Left renal pelvis (tissue), 4 donors: ENCODE data around the gene CLDN19. TPM values are rescaled to one million over a fixed set of nuclear protein-coding genes. Genes with fewer than 3 reads are reported as not detected.
"Not testable (repeated sequence)": the region's sequence is repeated elsewhere in the genome, so short reads cannot be mapped to it uniquely, and the experiment has no call there.

Source experiments
- DNase-seq, 4 donors: peaks; one replicate each; pipeline ENCODE4 v3.0.0-alpha.2; 2013; ENCODE audit warnings: low read depth in 4 of 4, low spot score in 3 of 4
- polyA plus RNA-seq, 4 donors: library from polyadenylated mRNA; unstranded; fragments of 120-200 nt; gene quantifications; one replicate each; pipeline ENCODE4 v1.2.1, GENCODE V29; 2013; ENCODE audit not compliant: insufficient read length in 4 of 4

CLDN19 gene
- polyA plus RNA-seq, 4 donors, result 2.1 to 103 (median 79.2) TPM

DNA sequence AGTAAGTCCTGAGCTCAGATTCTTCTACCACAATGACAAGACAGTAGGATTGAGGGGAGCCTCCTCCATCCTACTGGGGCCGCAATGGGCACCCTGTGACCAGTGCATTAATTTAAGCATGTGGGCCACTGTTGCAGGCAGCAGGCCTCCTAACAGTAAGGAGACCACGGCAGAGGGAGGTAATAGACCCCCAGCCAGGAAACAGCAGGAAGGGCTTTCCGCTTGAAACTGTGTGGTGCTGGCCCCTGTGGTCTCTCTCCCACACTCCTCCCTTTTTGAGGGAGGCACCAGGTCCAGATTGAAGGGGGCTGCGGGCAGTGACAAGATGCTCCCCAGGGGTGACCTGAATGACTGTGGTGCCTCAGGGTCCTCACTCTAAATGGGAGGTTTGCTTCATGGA, 1.7 kb upstream of the CLDN19 start:
- DNase-seq, result no peak

DNA sequence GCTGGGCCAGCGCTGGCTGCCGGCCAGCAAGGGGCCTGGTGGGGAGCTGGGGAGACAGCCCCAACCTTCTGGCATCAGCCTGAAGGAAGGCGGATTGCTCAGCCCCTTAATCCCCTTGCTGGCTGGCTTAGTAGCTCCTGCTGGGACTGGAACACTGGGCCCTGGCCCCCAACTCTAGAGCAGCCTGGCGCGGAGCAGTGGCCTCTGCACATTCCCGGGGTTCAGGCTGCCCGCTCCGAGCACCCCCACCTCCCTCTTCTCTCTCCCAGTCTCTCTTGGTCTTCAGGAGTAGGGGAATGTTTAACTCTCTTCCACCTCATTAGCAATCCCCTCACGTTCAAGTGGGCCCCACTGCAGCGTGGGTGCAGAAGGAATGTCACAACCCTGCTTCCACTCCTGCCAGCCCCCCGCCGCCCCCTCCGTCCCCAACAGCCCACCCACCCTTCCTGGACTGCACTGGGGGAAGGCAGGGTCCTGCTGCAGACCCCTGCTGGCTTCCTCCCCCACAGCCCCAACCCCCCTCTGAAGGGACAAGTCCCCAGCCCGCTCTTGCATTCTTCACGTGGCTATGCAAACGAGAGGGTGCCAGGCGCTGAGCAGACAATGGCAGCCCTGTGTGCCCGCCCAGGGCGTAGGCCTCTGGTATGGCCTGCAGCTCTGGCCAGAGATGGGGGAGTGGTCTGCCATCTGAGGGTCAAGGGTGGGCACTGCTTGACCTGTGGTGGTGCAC, 980 bp upstream of the CLDN19 start:
- no peak for DNase-seq

DNA sequence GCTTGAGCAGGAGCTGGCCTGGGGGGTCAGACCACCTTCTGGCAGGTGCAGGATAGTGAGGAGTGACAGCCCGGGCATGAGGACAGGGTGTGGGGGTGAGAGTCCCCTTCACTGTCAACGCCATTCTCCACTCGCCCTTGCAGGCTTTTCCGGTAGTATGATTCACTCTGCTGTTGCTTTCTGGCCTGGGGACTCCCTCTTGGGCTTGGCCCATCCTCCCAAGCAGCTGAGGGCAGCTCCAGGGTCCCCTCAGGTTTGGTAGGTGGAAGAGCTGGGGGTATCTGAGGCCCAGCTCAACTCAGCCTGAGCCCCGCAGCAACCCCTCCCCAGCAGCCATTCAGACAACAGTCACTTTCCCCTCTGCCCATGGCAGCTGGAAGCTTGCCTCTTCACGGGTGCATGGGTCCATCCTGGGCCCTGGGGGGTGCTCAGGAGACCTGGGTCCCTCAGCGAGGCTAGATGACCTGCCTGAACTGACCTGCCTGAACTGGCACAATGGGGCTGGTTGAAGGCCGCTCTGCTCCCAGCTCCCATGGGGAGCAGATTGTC, 1.3 kb downstream of the CLDN19 start:
- DNase-seq, result no peak

DNA sequence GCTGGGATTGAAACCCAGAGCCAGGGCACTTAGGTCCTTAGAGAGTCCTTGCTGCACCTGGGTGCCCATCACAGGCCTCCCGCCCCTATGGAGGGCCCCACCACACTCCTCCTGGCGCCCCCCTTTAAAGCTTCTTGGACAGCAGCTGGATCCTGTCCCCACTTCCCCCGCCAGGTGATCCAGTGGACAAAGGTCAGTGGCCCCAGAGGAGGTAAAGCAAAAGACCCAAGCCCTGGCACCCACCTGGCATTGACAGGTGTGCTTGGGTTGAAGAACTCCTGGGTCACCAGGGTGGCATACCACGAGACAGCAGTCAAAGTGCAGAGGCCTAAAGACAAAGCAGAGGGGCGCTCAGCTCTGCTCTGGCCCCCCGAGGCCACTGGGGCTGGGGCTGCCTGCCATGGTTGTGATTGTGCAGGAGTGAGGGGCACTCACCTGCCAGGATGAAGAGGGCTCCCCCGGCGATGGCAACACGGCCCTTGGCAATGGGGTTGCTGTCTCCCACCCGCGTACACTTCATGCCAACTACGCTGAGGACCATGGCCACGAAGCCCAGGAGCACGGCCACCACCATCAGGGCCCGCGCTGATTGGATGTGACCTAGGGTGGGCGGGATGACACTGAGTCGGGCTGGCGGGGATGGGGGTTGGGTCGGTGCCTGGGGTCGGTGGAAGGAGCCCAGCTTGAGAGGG, 1.9 kb downstream of the CLDN19 start:
- no peak for DNase-seq

DNA sequence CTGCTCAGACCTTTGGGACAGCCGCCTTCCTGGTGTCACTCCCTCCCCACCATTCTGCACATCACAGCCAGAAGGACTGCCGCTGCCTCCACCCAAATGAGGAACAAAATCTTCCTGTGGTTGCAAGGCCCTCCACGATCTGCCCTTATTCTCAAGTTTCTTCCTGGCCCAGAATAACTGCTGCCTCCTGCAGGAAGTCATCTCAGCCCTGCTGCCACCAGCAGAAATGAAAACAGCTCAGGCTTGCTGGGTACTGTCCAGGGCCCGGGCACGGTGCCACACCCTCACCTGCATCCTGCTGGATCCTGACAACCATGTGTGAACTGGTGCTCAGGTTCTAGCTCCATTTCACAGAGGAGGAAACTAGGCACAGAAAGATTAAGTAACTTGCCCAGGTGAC, 2.8 kb downstream of the CLDN19 start:
- no peak for DNase-seq

DNA sequence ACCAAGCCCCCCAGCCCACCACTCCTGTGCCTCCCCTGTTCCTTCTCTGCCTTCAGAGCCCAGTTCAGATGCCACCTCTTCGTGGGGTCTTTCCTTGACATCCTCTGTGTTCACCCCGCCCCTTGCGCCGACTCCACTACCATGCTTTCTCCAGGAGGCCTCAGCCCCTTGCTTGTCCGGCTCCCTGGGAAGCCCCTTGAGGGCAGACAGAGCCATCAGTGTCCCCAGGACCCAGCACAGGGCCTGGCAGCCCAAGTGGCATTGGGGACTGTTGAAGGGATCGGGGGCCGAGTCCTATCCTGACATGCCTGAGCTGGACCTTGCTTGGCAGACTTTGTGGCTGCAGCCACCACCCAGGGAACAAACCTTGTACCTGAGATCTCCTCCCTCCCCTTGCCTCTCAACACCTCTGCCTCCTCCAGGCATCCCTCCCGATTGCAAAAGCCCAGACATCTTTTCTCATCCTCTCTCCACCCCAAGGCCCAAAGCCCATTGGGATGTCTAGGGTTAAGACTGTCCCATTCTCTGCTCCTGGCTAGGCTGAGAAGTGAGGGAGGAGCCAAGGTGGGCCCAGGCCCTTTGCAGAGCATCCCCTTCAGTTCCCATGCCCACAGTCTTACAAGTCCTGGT, 3.4 kb downstream of the CLDN19 start:
- DNase-seq, result no peak

DNA sequence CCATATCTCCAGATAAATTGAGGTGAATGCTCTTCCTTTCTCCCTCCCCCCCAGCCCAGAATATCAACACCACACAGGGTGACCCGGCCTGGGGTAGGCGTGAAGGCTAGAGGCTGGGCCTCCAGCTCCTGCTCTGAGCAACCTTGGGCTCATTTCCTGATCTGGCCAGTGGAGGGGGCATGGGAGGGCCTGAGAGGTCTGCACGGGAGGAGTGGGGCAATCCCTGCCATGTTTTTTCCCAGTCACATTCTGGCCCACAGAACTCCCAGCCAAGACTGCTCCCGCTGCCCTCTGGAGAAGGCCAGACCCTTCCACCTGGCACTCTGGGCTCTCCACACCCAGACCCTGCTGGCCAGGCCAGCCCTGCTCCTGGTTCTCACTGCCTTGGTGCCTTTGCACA, 3.9 kb downstream of the CLDN19 start:
- no peak for DNase-seq

DNA sequence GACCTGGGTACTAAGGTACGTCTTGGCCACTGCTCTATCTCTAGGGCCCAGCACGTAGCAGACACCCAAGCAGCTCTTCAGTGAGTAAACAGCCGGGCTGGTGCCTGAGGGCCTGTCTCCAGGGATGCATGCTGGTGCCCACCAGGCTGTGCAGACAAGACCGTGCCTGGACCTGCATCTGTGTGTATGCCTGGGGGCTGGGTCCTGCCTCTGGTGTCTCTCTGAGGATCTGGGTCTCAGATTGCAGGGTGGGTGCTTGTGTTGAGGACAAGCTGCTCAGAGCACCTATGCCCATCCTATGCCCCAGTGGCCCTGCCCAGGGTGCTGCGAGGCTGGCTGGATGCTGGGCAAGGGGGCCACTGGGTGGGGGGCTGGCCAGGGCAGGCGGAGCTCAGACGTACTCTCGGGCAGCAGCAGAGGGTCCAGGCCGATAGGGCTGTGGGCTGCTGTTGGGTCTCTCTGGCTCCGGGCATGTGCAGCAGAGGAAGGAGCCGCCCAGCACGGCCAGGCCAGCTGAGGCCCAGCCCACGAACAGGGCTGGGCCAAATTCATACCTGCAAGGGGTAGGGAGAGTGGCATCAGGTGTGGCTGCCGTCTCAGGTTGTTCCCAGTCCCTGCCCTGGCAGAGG, 4.4 kb downstream of the CLDN19 start:
- no peak for DNase-seq

DNA sequence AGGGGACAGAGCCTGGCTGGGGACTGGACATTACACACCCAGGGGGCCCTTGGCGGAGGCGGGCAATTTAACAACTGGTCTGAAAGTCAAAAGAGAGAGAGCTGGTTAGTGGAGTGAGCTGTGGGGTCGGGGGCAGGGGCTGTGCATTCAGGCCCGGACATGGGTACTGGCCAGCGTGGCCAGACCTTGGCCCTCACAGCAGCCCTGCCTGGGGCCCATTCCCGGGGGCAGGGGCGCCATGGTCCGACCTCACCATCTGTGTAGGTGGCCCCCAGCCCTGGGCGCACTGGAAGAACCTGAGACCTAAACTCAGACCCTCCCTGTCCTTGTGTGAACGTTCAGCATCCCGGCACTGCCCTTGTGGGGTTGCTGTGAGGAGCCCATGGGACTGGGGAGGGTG, 5.0 kb downstream of the CLDN19 start:
- DNase-seq, result no peak

DNA sequence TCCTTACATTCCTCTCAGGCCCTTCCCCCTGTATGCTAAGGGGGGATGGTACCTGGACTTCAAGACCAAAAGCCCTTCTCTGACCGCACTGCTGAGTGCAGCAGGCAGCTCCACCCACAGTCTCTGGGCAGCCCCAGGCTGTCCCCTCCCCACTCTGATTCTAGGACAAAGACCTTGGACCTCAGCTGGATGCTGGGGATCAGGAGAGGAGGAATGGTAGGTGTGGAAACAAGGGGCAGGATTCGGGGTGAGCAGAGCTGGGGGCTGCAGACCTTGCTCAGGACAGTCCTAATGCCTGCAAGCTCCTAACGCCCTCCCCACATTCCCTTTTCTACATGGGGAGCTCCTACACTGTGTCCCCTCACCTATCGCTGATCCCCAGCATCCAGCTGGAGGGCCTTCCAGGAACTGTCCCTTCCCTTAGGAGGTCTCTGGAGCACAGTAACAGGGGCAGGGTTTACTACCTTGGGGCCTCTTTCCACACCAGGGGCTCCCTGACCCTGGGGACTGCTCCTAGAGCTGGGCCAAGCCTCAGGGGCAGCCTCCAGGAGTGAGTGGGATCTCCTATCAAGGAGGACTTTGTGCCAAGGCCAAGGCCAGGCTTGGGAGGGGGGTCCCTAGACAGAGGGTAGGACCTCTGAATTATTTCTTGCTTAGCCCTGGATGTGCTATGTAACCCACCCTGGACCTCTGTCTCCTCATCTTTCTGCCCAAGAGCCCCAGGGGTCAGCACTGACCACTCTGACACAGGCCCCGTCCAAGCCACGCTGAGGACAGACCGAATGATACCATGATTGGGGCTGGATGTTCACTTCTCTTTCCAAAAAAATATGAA, 5.6 kb downstream of the CLDN19 start:
- no peak for DNase-seq

DNA sequence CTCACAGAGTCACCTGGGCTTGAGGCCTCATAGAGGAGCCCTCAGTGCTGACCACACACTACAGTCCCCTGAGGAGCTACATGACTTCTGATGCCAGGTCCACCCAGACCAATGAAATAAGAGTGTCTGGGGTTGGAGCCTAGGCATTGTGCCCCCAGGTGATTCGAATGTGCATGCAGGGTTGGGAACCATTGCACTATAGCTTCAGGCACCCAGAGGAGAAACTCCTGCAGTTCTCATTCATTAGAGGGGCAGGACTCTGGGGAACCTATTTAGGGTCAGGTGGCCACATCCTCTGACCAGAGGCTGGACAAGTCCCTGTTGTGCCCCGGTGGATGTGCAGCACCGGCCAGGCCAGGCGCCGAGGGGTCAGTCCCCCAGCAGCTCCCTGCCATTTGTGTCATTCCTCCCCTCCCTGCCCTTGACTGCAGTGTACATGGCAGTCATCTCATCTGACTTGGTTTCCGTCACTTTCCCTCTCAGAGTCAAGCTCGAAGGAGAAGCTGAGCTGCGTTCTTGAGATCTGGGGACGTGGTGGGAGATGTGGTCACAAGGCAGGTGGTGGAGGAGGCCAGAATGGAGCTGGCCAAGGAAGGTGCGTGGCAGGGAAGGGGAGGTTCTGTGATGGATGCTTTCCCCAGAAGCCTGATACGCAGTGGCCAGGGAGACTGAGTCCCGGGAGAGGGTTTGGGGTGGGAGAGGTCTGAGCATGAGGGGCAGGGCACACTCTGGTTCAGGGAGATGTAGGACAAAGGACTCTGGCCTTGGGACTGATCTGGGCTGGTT, 6.4 kb downstream of the CLDN19 start:
- no peak for DNase-seq

DNA sequence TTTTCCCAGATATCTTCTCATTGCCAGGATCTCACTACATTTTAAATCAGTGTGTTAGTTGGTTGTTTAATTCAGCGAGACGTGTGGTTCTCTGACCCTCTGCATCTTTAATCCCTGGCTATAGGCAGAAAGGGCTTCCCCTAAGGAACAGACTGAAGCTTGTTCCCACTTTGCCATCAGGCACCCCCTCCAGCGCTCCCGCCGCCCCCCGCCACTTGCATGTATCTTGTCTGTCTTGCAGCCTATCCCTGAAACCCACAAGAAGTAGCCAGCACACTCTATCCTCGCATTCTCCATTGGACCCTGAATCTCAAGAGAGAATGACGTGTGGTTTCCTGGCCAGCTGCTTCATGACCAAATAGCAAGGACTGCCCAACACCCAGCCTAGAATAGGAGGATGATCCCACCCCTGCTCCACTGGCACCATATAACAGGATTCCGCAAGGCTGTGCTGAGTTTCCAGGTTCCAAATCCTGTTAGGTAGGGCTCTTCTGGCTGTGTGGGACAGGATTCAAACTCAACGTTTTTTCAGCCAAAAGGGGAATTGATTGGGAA, 7.8 kb downstream of the CLDN19 start:
- DNase-seq, result no peak

DNA sequence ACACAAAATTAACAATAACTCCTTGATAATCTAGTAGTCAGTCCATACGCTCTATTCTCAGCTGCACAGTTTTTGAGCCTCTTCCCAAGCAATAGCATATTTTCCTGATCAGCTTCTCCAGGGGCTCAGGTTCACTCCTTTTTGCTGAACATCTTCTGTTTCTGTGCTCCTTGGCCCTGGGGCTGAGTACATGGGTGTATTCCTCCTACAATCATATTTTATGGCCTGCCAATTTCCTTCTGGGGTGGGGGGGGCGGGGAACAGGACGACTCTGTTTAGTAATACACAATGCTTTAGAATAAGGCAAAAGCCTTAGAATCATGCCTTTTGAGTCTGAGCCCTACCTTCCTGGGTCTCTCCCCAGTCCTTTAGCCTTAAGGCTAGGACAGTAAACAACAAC, 8.5 kb downstream of the CLDN19 start:
- DNase-seq, result no peak

DNA sequence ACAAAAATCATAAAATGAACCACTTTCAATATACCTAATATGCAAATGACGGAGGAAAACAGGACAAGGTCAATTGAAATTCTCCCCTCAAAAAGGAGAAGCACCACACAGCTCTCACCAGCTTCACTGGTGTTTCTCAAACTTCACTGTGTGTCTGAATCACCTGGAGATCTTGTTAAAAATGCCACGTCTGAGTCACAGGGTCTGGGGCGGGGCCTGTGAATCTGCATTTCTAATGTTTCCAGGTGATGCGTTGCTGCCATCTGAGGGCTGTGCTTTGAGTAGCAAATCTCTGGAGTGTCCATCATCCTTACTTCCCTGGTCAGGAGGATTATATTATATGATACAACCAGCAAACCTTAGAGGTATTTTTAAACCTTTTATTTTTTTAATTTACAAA, 9.0 kb downstream of the CLDN19 start:
- no peak for DNase-seq

DNA sequence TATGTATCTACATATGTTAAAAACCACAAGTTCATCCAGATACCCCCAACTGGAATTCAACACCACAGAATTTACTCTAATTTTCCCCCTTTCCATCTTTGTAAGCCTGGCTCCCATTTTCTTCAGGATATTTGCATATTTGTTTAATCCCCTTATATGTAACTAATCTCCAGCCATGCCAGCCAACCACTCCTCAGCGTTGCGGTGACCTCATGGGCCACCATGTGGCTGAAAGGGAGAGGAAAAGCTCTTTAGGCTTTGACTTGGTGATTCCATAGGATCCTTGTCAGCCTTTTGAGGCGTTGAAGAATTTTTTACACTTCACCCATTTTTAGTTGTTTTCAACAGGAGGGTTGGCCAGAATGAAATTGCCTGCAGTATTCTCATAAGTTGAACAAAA, 10.0 kb downstream of the CLDN19 start:
- no peak for DNase-seq

DNA sequence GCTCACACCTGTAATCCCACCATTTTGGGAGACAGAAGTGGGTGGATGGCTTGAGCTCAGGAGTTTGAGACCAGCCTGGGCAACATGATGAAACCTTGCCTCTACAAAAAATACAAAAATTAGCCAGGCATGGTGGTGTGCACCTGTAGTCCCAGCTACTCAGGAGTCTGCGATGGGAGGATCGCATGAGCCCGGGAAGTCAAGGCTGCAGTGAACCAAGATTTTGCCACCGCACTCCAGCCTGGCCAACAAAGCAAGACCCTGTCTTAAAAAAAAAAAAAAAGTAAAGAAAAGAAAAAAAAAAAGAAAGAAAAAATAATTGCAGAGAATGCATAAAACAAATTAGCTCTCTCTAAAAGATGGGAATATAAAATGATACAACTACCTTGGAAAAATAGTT, 14.2 kb downstream of the CLDN19 start:
- DNase-seq, result not testable (repeated sequence)

DNA sequence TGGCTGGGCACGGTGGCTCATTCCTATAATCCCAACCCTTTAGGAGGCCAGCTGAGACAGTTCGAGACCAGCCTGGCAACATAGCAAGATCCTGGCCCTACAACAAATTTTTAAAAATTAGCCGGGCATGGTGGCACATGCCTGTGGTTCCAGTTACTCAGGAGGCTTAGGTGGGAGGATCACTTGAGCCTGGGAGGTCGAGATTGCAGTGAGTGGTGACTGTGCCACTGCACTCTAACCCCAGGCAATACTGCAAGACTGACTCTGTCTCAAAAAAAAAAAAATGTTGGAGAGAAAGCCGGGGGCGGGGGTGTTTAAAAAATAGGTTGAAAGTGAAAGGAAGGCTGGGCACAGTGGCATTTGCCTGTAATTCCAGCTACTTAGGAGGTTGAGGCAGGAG, 16.5 kb downstream of the CLDN19 start:
- DNase-seq, result no peak

DNA sequence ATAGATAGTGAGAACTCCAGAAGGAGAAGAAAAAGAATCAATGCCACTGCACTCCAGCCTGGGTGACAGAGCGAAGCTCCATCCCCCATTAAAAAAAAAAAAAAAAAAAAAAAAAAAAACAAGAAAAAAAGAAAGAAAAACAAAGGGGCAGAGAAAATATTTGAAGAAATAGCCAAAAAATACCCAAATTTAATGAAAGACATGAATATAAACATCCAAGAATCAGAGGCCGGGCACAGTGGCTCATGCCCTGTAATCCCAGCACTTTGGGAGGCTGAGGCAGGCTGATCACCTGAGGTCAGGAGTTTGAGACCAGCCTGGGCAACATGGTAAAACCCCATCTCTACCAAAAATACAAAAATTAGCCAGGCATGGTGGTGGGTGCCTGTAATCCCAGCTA, 17.6 kb downstream of the CLDN19 start:
- DNase-seq, result not testable (repeated sequence)

DNA sequence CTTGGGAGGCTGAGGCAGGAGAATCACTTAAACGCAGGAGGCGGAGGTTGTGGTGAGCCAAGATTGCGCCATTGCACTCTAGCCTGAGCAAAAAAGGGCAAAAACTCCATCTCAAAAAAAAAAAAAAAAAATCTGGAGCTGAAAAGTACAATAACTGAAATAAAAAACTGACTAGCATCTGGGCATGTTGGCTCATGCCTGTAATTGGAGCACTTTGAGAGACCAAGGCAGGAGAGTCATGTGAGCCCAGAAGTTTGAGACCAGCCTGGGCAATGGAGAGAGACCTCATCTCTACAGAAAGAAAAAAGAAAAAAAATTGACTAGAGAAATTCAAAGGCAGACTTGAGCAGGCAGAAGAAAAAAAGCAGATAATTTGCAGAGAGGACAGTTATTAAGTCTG, 18.1 kb downstream of the CLDN19 start:
- DNase-seq, result no peak
